Keratinocyte (primary cell): Measurements from ENCODE around the gene CMIP.

Experiments used
- EZH2 ChIP-seq: IDR thresholded peaks from one replicate; pipeline ENCODE4 v1.6.1; 2012; ENCODE audit warnings: inconsistent platforms, mild to moderate bottlenecking, low read length, moderate library complexity
- TF ChIP-seq, protein P1 (sequence below), 3 experiments: IDR thresholded peaks in 1 of 3; conservative IDR thresholded peaks in 1 of 3; optimal IDR thresholded peaks in 1 of 3; 2 replicates in 2 of 3; 3 replicates in 1 of 3; pipeline versions ENCODE3 to v1.5.1; 2011; ENCODE audit warnings: low read length in 3 of 3, mild to moderate bottlenecking in 3 of 3, moderate library complexity in 2 of 3, control low read depth in 1 of 3, inconsistent platforms in 1 of 3; ENCODE audit not compliant: insufficient read depth in 2 of 3; ENCODE audit errors: extremely low read depth in 1 of 3

DNA sequence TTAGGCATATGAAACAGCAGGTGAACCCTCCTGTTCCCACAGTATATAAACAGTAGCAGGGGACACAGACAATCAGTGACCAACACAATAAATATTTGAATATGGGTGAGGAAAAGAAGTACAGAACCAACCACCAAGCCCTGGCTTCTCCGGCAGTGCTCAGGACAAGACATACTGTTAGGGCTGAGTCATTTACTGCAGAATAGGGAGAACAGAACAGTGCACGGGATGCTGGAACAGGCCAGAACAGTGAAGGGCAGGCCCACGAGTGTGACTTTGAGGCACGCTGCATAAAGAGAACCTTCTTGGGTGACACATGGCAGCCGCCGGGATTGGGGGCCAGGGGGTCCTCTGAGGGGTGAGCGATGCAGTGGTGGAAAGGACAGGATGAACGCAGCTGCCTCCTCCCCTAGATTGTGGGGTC, 160.4 kb downstream of the CMIP start:
- TF ChIP-seq, protein P1, sequence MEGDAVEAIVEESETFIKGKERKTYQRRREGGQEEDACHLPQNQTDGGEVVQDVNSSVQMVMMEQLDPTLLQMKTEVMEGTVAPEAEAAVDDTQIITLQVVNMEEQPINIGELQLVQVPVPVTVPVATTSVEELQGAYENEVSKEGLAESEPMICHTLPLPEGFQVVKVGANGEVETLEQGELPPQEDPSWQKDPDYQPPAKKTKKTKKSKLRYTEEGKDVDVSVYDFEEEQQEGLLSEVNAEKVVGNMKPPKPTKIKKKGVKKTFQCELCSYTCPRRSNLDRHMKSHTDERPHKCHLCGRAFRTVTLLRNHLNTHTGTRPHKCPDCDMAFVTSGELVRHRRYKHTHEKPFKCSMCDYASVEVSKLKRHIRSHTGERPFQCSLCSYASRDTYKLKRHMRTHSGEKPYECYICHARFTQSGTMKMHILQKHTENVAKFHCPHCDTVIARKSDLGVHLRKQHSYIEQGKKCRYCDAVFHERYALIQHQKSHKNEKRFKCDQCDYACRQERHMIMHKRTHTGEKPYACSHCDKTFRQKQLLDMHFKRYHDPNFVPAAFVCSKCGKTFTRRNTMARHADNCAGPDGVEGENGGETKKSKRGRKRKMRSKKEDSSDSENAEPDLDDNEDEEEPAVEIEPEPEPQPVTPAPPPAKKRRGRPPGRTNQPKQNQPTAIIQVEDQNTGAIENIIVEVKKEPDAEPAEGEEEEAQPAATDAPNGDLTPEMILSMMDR (optimal IDR thresholded peaks at IDR 0.05 in 1 of 3, IDR thresholded peaks at IDR 0.05 in 1 of 3, conservative IDR thresholded peaks at IDR 0.05 in 1 of 3; ENCODE audit: extremely low read depth in 1 of 3, insufficient read depth in 2 of 3, low read length in 3 of 3): no peak
- TF ChIP-seq EZH2: no peak
